Measurements from ENCODE around the gene FBXL20. TPM values are rescaled to one million over a fixed set of nuclear protein-coding genes. Genes with fewer than 3 reads are reported as not detected.

The FBXL20 gene
- total and polyA plus RNA-seq, 2 of the 8 experiments (the other 6 are each of a cell fraction or from before 2014, with no cell fraction given): 5.5 to 11.0 TPM

GRCh38 chr17:39221572-39221971, 179.9 kb downstream of the FBXL20 start (continued):
- TF ChIP-seq PHF8 (conservative IDR thresholded peaks at IDR 0.05; ENCODE audit: low read depth, low read length) (no peak), MAX (IDR thresholded peaks at IDR 0.05) (no peak)

Measured in H1 (cell line).